PC-3 (cell line): ENCODE measurements around the gene UBE2QL1.

Source experiments
- EZH2 ChIP-seq: fragments of 300-600 bp; sonication (generic); IDR thresholded peaks from one replicate; pipeline ENCODE4 v1.6.1; 2017; ENCODE audit warnings: antibody characterized with exemption, mild to moderate bottlenecking, low read length; ENCODE audit not compliant: unreplicated experiment
- EZH2phosphoT487 ChIP-seq: fragments of 300-600 bp; sonication (generic); IDR thresholded peaks from 2 replicates; pipeline ENCODE4 v1.6.1; 2018; ENCODE audit warnings: mild to moderate bottlenecking, antibody characterized with exemption, low read length, borderline replicate concordance
- TF ChIP-seq, protein P1 (sequence below): fragments of 300-600 bp; sonication (generic); conservative IDR thresholded peaks from 2 replicates; pipeline ENCODE4 v1.5.1; 2017; ENCODE audit warnings: antibody characterized with exemption, low read depth, mild to moderate bottlenecking, low read length

DNA sequence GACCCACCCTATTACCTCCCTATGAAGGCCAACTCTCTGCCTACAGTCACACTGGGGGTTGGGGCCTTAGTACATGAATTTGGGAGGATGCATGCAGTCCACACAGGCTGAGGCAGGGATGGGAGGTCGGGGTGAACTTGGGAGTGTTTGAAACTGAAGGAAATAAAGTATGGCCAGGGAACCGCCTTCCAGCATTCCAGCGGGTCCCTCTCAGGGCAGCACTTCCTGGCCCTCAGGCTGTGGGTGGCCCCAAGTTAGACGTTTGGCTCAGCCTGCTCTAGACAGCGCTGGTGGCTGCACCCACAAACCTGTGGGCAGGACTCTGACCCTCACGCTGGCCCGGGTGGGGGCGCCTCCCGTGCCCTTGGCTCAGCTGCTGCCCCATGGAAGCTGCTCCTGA is 74.3 kb downstream of the UBE2QL1 start:
- TF ChIP-seq, protein P1, sequence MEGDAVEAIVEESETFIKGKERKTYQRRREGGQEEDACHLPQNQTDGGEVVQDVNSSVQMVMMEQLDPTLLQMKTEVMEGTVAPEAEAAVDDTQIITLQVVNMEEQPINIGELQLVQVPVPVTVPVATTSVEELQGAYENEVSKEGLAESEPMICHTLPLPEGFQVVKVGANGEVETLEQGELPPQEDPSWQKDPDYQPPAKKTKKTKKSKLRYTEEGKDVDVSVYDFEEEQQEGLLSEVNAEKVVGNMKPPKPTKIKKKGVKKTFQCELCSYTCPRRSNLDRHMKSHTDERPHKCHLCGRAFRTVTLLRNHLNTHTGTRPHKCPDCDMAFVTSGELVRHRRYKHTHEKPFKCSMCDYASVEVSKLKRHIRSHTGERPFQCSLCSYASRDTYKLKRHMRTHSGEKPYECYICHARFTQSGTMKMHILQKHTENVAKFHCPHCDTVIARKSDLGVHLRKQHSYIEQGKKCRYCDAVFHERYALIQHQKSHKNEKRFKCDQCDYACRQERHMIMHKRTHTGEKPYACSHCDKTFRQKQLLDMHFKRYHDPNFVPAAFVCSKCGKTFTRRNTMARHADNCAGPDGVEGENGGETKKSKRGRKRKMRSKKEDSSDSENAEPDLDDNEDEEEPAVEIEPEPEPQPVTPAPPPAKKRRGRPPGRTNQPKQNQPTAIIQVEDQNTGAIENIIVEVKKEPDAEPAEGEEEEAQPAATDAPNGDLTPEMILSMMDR: no peak
- TF ChIP-seq EZH2phosphoT487 (no peak), EZH2 (no peak)
